H9 (cell line): ENCODE data around the gene AKR1C3. TPM values are rescaled to one million over a fixed set of nuclear protein-coding genes. Genes with fewer than 3 reads are reported as not detected.
"Not testable (repeated sequence)": the region's sequence is repeated elsewhere in the genome, so short reads cannot be mapped to it uniquely, and the experiment has no call there.

Source experiments
- DNase-seq: peaks from one replicate; pipeline ENCODE4 v3.0.0-alpha.2; 2017
- H2AFZ ChIP-seq: one replicate; pipeline ENCODE4 v1.6.1; 2013; ENCODE audit warnings: mild to moderate bottlenecking, low read length, control low read depth, moderate library complexity
- H2AK5ac ChIP-seq: 2 replicates; pipeline ENCODE4 v1.6.1; 2013; ENCODE audit warnings: low read length, control low read depth, mixed read lengths; ENCODE audit not compliant: insufficient read length
- H2BK120ac ChIP-seq: one replicate; pipeline ENCODE4 v1.6.1; 2013; ENCODE audit warnings: low read depth, mild to moderate bottlenecking, low read length, control low read depth, inconsistent platforms; ENCODE audit not compliant: poor library complexity, severe bottlenecking
- H2BK12ac ChIP-seq: 2 replicates; pipeline ENCODE4 v1.6.1; 2013; ENCODE audit warnings: low read length, control low read depth, mixed read lengths, low read depth; ENCODE audit not compliant: insufficient read length
- H2BK15ac ChIP-seq: 2 replicates; pipeline ENCODE4 v1.6.1; 2013; ENCODE audit warnings: low read depth, low read length, control low read depth
- H2BK20ac ChIP-seq: one replicate; pipeline ENCODE4 v1.6.1; 2013; ENCODE audit warnings: low read depth, mild to moderate bottlenecking, low read length, control low read depth, inconsistent platforms; ENCODE audit not compliant: poor library complexity, severe bottlenecking
- H2BK5ac ChIP-seq: 2 replicates; pipeline ENCODE4 v1.6.1; 2013; ENCODE audit warnings: low read length, control low read depth, mixed read lengths; ENCODE audit not compliant: insufficient read length
- H3K14ac ChIP-seq: 2 replicates; pipeline ENCODE4 v1.6.1; 2013; ENCODE audit warnings: low read length, control low read depth; ENCODE audit not compliant: insufficient read depth
- H3K18ac ChIP-seq: 2 replicates; pipeline ENCODE4 v1.6.1; 2013; ENCODE audit warnings: low read depth, mild to moderate bottlenecking, mixed read lengths, low read length, control low read depth; ENCODE audit not compliant: insufficient read length
- H3K23ac ChIP-seq: 2 replicates; pipeline ENCODE4 v1.6.1; 2013; ENCODE audit warnings: low read length, control low read depth, mixed read lengths, low read depth; ENCODE audit not compliant: insufficient read length
- H3K23me2 ChIP-seq: 2 replicates; pipeline ENCODE4 v1.6.1; 2013; ENCODE audit warnings: low read depth, mild to moderate bottlenecking, mixed read lengths, low read length, control low read depth; ENCODE audit not compliant: insufficient read length, poor library complexity, severe bottlenecking
- H3K27ac ChIP-seq: 2 replicates; pipeline ENCODE4 v1.5.1; 2013; ENCODE audit warnings: low read length, control low read depth, mixed read lengths, low read depth; ENCODE audit not compliant: insufficient read length
- H3K27me3 ChIP-seq: 2 replicates; pipeline ENCODE4 v1.6.1; 2013; ENCODE audit warnings: low read length, control low read depth, inconsistent platforms; ENCODE audit not compliant: insufficient read depth
- H3K4ac ChIP-seq: 2 replicates; pipeline ENCODE4 v1.6.1; 2013; ENCODE audit warnings: low read depth, mild to moderate bottlenecking, control low read depth, inconsistent platforms, low read length, moderate library complexity
- H3K4me1 ChIP-seq: 2 replicates; pipeline ENCODE4 v1.6.1; 2013; ENCODE audit warnings: low read length, control low read depth, inconsistent platforms; ENCODE audit not compliant: insufficient read depth
- H3K4me2 ChIP-seq: 2 replicates; pipeline ENCODE4 v1.6.1; 2013; ENCODE audit warnings: low read length, control low read depth, mixed read lengths; ENCODE audit not compliant: insufficient read length, insufficient read depth
- H3K56ac ChIP-seq: 2 replicates; pipeline ENCODE4 v1.6.1; 2013; ENCODE audit warnings: low read depth, mild to moderate bottlenecking, mixed read lengths, low read length, control low read depth; ENCODE audit not compliant: insufficient read length
- H3K79me1 ChIP-seq: 2 replicates; pipeline ENCODE4 v1.6.1; 2013; ENCODE audit warnings: low read depth, mild to moderate bottlenecking, moderate library complexity, low read length, control low read depth, inconsistent platforms; ENCODE audit not compliant: insufficient read depth, poor library complexity, severe bottlenecking
- H3K79me2 ChIP-seq: 2 replicates; pipeline ENCODE4 v1.6.1; 2013; ENCODE audit warnings: low read length, control low read depth, inconsistent platforms; ENCODE audit not compliant: insufficient read depth
- H3K9ac ChIP-seq: 2 replicates; pipeline ENCODE4 v1.6.1; 2013; ENCODE audit warnings: low read length, control low read depth, mixed read lengths; ENCODE audit not compliant: insufficient read length; ENCODE audit errors: extremely low read depth
- H3K9me3 ChIP-seq: one replicate; pipeline ENCODE4 v1.6.1; 2013; ENCODE audit warnings: low read depth, low read length, inconsistent platforms; ENCODE audit not compliant: control insufficient read depth
- H3T11ph ChIP-seq: one replicate; pipeline ENCODE4 v1.6.1; 2013; ENCODE audit warnings: mild to moderate bottlenecking, low read length, control low read depth, inconsistent platforms
- H4K20me1 ChIP-seq: one replicate; pipeline ENCODE4 v1.6.1; 2013; ENCODE audit not compliant: control insufficient read depth, insufficient read length, insufficient read depth
- H4K5ac ChIP-seq: 2 replicates; pipeline ENCODE4 v1.6.1; 2013; ENCODE audit warnings: low read depth, mild to moderate bottlenecking, mixed read lengths, low read length, control low read depth; ENCODE audit not compliant: insufficient read length
- H4K8ac ChIP-seq: replicated peaks from 2 replicates; pipeline ENCODE4 v1.6.1; 2013; ENCODE audit warnings: low read length, control low read depth, mixed read lengths, low read depth; ENCODE audit not compliant: insufficient read length
- H4K91ac ChIP-seq: 2 replicates; pipeline ENCODE4 v1.6.1; 2013; ENCODE audit warnings: low read depth, mild to moderate bottlenecking, moderate library complexity, mixed read lengths, low read length, control low read depth; ENCODE audit not compliant: insufficient read length
- H3K27ac Mint-ChIP-seq, 3 experiments: 2 replicates in 2 of 3; 3 replicates in 1 of 3; pipeline ENCODE4 v1.8.0; 2020 to 2021; ENCODE audit warnings: mixed read lengths in 3 of 3, mild to moderate bottlenecking in 1 of 3, moderate library complexity in 1 of 3
- H3K27me3 Mint-ChIP-seq: 2 replicates; pipeline ENCODE4 v1.8.0; 2021; ENCODE audit warnings: low read depth, mild to moderate bottlenecking, moderate library complexity, mixed read lengths
- H3K36me3 Mint-ChIP-seq, 3 experiments: 2 replicates in 2 of 3; 3 replicates in 1 of 3; pipeline ENCODE4 v1.8.0; 2020 to 2021; ENCODE audit warnings: low read depth in 3 of 3, mixed read lengths in 3 of 3; ENCODE audit not compliant: insufficient read depth in 1 of 3
- H3K4me1 Mint-ChIP-seq, 2 experiments: 2 replicates each; pipeline ENCODE4 v1.8.0; 2020; ENCODE audit warnings: mixed read lengths in 2 of 2
- H3K4me3 Mint-ChIP-seq, 2 experiments: 2 replicates in 1 of 2; 3 replicates in 1 of 2; pipeline ENCODE4 v1.8.0; 2020 to 2021; ENCODE audit warnings: mild to moderate bottlenecking in 2 of 2, mixed read lengths in 2 of 2, moderate library complexity in 1 of 2
- H3K9me3 Mint-ChIP-seq, 2 experiments: 2 replicates in 1 of 2; 3 replicates in 1 of 2; pipeline ENCODE4 v1.8.0; 2020; ENCODE audit warnings: mild to moderate bottlenecking in 2 of 2, mixed read lengths in 2 of 2, moderate library complexity in 1 of 2
- WGBS: extraction: QIAGEN DNeasy Blood & Tissue Kit; methylation state at CpG from one replicate; pipeline ENCODE4 v1.1.7; 2013; ENCODE audit warnings: missing lambda C conversion rate, low lambda C conversion rate, mixed read lengths; ENCODE audit not compliant: insufficient read length; ENCODE audit errors: extremely low coverage; 5-methylcytosine and 5-hydroxymethylcytosine counted together
- total RNA-seq: library from RNA; stranded (reverse); gene quantifications from 2 replicates; pipeline ENCODE4 v1.2.1, GENCODE V29; 2021

AKR1C3 gene
- total RNA-seq, 1 experiment from 2014 or later = 2.1 TPM

DNA sequence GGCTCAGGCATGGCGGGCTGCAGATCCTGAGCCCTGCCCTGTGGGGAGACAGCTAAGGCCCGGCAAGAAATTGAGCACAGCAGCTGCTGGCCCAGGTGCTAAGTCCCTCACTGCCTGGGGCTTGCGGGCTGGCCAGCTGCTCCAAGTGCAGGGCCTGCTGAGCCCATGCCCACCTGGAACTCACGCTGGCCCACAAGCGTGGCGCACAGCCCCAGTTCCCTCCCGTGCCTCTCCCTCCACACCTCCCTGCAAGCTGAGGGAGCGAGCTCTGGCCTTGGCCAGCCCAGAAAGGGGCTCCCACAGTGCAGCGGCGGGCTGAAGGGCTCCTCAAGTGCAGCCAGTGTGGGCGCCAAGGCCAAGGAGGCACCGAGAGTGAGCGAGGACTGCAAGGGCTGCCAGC lies 33.4 kb upstream of the AKR1C3 start:
- H2AK5ac ChIP-seq, H2BK120ac ChIP-seq, H3K14ac ChIP-seq, H2BK15ac ChIP-seq, H3K23ac ChIP-seq, H3K18ac ChIP-seq, H3K27me3 Mint-ChIP-seq, H3K4me1 Mint-ChIP-seq, H3K27ac Mint-ChIP-seq, H4K5ac ChIP-seq, H3T11ph ChIP-seq, H4K8ac ChIP-seq, H3K4me3 Mint-ChIP-seq, H3K9me3 ChIP-seq, H2BK20ac ChIP-seq, H2BK5ac ChIP-seq, H4K91ac ChIP-seq, H2AFZ ChIP-seq, H2BK12ac ChIP-seq, DNase-seq, H3K4me2 ChIP-seq, H3K79me2 ChIP-seq, H3K79me1 ChIP-seq, H4K20me1 ChIP-seq, H3K27ac ChIP-seq, H3K56ac ChIP-seq, H3K27me3 ChIP-seq, H3K23me2 ChIP-seq, H3K4ac ChIP-seq, H3K4me1 ChIP-seq, H3K9ac ChIP-seq: not testable (repeated sequence)
- Mint-ChIP-seq H3K9me3 (peaks cover 42 to 64% of the 10 kb centered on the region in 2 experiments), H3K36me3 (peaks cover 4 to 16% (median 15%) of the 10 kb centered on the region in 3 experiments)
- WGBS = no CpG with 5 or more reads among the region's 13 CpGs
